Breast epithelium (tissue), 3 donors: Measurements from ENCODE around the gene SLC1A3.

ENCODE experiments used
- POLR2AphosphoS5 ChIP-seq, 3 donors: sonication (generic); formaldehyde crosslinking; IDR thresholded peaks; one replicate each; pipeline ENCODE4 v1.6.1; 2017; ENCODE audit warnings: antibody characterized with exemption in 3 of 3
- TF ChIP-seq, protein P1 (sequence below), 3 donors: fragments of 450-650 bp; IDR thresholded peaks; one replicate each; pipeline ENCODE4 v1.5.1; 2016 to 2017; ENCODE audit warnings: antibody characterized with exemption in 3 of 3, mild to moderate bottlenecking in 3 of 3, moderate library complexity in 3 of 3

DNA sequence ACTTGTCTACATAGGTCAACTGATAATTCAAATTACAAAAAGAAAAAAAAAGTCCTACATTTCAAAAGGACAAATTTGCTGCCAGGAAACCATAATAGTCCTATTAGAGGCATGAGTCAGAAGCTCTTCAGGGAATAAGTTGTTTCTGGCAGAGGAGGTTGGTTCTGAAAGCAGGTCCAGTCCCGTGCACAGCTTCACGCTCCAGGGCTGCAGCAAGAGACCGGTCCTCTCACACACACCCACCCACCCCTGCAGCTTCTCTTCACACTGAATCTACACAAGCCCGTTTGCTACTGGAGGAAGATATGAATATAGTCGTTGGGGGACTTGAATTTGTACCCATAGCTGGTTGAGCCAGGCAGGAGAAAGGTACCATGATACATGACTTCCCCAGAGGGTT lies 36.9 kb upstream of the SLC1A3 start:
- no peak for TF ChIP-seq POLR2AphosphoS5 (IDR thresholded peaks at IDR 0.05)
- TF ChIP-seq, protein P1, sequence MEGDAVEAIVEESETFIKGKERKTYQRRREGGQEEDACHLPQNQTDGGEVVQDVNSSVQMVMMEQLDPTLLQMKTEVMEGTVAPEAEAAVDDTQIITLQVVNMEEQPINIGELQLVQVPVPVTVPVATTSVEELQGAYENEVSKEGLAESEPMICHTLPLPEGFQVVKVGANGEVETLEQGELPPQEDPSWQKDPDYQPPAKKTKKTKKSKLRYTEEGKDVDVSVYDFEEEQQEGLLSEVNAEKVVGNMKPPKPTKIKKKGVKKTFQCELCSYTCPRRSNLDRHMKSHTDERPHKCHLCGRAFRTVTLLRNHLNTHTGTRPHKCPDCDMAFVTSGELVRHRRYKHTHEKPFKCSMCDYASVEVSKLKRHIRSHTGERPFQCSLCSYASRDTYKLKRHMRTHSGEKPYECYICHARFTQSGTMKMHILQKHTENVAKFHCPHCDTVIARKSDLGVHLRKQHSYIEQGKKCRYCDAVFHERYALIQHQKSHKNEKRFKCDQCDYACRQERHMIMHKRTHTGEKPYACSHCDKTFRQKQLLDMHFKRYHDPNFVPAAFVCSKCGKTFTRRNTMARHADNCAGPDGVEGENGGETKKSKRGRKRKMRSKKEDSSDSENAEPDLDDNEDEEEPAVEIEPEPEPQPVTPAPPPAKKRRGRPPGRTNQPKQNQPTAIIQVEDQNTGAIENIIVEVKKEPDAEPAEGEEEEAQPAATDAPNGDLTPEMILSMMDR (IDR thresholded peaks at IDR 0.05): no peak
